Left lung (tissue), 10 donors: ENCODE results near the gene SLC7A11. TPM values are rescaled to one million over a fixed set of nuclear protein-coding genes. Genes with fewer than 3 reads are reported as not detected.

ENCODE experiments used
- ATAC-seq: fragments of 200-7000 bp; cut with Tn5 transposase; one replicate; pipeline ENCODE4 v1.9.1; 2020; ENCODE audit warnings: moderate library complexity
- DNase-seq, 4 donors: peaks; one replicate each; pipeline ENCODE4 v3.0.0-alpha.2; 2013 to 2020
- H3K27ac ChIP-seq, 2 donors: fragments of 200-600 bp; sonication (generic) in 1 of 2; one replicate each; pipeline versions ENCODE4 v1.5.0 to v1.8.0; 2020 to 2021
- H3K27me3 ChIP-seq, 2 donors: fragments of 200-600 bp; sonication (generic) in 1 of 2; one replicate each; pipeline versions ENCODE4 v1.5.0 to v1.8.0; 2020 to 2021
- H3K36me3 ChIP-seq, 2 donors: fragments of 200-600 bp; sonication (generic) in 1 of 2; one replicate each; pipeline versions ENCODE4 v1.5.0 to v1.8.0; 2020 to 2021
- H3K4me1 ChIP-seq, 2 donors: fragments of 200-600 bp; one replicate each; pipeline ENCODE4 v1.8.0; 2021
- H3K4me3 ChIP-seq, 2 donors: fragments of 200-600 bp; sonication (generic) in 1 of 2; one replicate each; pipeline versions ENCODE4 v1.5.0 to v1.8.0; 2020 to 2021; ENCODE audit warnings: mild to moderate bottlenecking in 1 of 2
- H3K9me3 ChIP-seq, 2 donors: fragments of 200-600 bp; sonication (generic) in 1 of 2; one replicate each; pipeline versions ENCODE4 v1.5.0 to v1.8.0; 2020 to 2021
- CTCF ChIP-seq, 2 donors: fragments of 200-600 bp; sonication (generic) in 1 of 2; IDR thresholded peaks; one replicate each; pipeline versions ENCODE4 v1.5.0 to v1.8.0; 2021; ENCODE audit warnings: antibody characterized with exemption in 2 of 2
- intact Hi-C, 2 donors: fragments of 100-400 bp; cut with DNase I; formaldehyde crosslinking; loops; one replicate each; pipeline versions ENCODE4 v1.11.2 to v1.14.2; 2022
- polyA plus RNA-seq, 6 donors: library from polyadenylated mRNA; unstranded; fragments of 120-200 nt; gene quantifications; one replicate each; pipeline ENCODE4 v1.2.1, GENCODE V29; 2013; ENCODE audit not compliant: insufficient read length in 6 of 6
- total RNA-seq, 2 donors: library from RNA; stranded (reverse); fragmentation: NEBNext Ultra II Directional; extraction: Animal tissue kit (Norgen Biotek cat#: 25700); gene quantifications; one replicate each; pipeline ENCODE4 v1.2.1, GENCODE V29; 2021
- donor health status: DM: no; HTN: yes; CAD: no.
- donor health status: DM: no; HTN: no; CAD: no.

Gene SLC7A11
- total and polyA plus RNA-seq, 8 donors, result 0.61 to 13.2 (median 0.90) TPM

GRCh38 chr4:138205531-138206233, 36.5 kb downstream of the SLC7A11 start:
- H3K27ac ChIP-seq, result no peak overlapping the region
- H3K9me3 ChIP-seq, result no peaks in the 10 kb centered on the region
- TF ChIP-seq CTCF (IDR thresholded peaks at IDR 0.05), result no peak
- H3K4me3 ChIP-seq, result no peak overlapping the region
- H3K36me3 ChIP-seq, result no peaks in the 10 kb centered on the region
- no peak for DNase-seq
- no peaks in the 10 kb centered on the region for H3K4me1 ChIP-seq
- no peak for ATAC-seq
- H3K27me3 ChIP-seq, result no peaks in the 10 kb centered on the region
- intact Hi-C loops, result no loop called here

- intact Hi-C loops, result no loop called here
- Histone ChIP-seq H3K27me3 (no peaks in the 10 kb centered on the region), H3K27ac (no peak overlapping the region), H3K9me3 (no peaks in the 10 kb centered on the region), H3K4me3 (no peak overlapping the region), H3K36me3 (no peaks in the 10 kb centered on the region), H3K4me1 (peaks cover 0 to 4% of the 10 kb centered on the region in 2 donors)
- DNase-seq, result no peak
- ATAC-seq, result no peak
- no peak for TF ChIP-seq CTCF (IDR thresholded peaks at IDR 0.05)
Observed at GRCh38 chr4:138204507-138204906, 37.6 kb downstream of the SLC7A11 start.

GRCh38 chr4:138202686-138203085, 39.5 kb downstream of the SLC7A11 start:
- H3K27ac ChIP-seq, result no peak overlapping the region
- ATAC-seq, result peak; percentile 24

GRCh38 chr4:138200236-138200590, 41.9 kb downstream of the SLC7A11 start:
- DNase-seq, result no peak
- Histone ChIP-seq H3K27me3 (no peaks in the 10 kb centered on the region), H3K4me3 (no peak overlapping the region), H3K27ac (peak overlapping the region in 1 of 2 donors; percentile 48), H3K36me3 (no peaks in the 10 kb centered on the region), H3K9me3 (no peaks in the 10 kb centered on the region), H3K4me1 (peaks cover 0 to 11% of the 10 kb centered on the region in 2 donors)
- no peak for ATAC-seq
- no peak for TF ChIP-seq CTCF (IDR thresholded peaks at IDR 0.05)
- intact Hi-C loops, result no loop called here

More at GRCh38 chr4:138202686-138203085, 39.5 kb downstream of the SLC7A11 start:
- no peaks in the 10 kb centered on the region for H3K36me3 ChIP-seq
- H3K4me3 ChIP-seq, result no peak overlapping the region
- no peak for DNase-seq
- intact Hi-C loops, result no loop called here
- no peaks in the 10 kb centered on the region for H3K27me3 ChIP-seq
- no peak for TF ChIP-seq CTCF (IDR thresholded peaks at IDR 0.05)
- H3K4me1 ChIP-seq, result peaks cover 0 to 11% of the 10 kb centered on the region in 2 donors
- no peaks in the 10 kb centered on the region for H3K9me3 ChIP-seq

GRCh38 chr4:138199568-138200235, 42.4 kb downstream of the SLC7A11 start:
- no peak for TF ChIP-seq CTCF (IDR thresholded peaks at IDR 0.05)
- intact Hi-C loops, result no loop called here
- ATAC-seq (peak; percentile 95), DNase-seq (peak in 2 of 4 donors; percentile 29 to 67)
- H3K36me3 ChIP-seq, result no peaks in the 10 kb centered on the region
- peak overlapping the region in 1 of 2 donors; percentile 48 for H3K27ac ChIP-seq
- no peaks in the 10 kb centered on the region for H3K9me3 ChIP-seq
- H3K27me3 ChIP-seq, result no peaks in the 10 kb centered on the region
- H3K4me1 ChIP-seq, result peaks cover 0 to 11% of the 10 kb centered on the region in 2 donors
- H3K4me3 ChIP-seq, result no peak overlapping the region
